ENCODE data around the gene PTPN1.

PTPN1 gene

GRCh38 chr20:50518270-50518721 is 8.1 kb downstream of the PTPN1 start:
- H3K4me1 ChIP-seq (ENCODE audit: control insufficient read depth, insufficient read depth, low read length) = peaks cover 23% of the 10 kb centered on the region
- no peak overlapping the region for H3K4me3 ChIP-seq (ENCODE audit: low read depth, low read length)
- peaks cover 0 to 2% of the 10 kb centered on the region in 2 experiments; a peak in 1 of 3 replicates for H3K36me3 ChIP-seq (ENCODE audit: control insufficient read depth in 2 of 2, insufficient read depth in 1 of 2, low read length in 2 of 2)
- no peak overlapping the region for H3K27ac ChIP-seq (ENCODE audit: extremely low read depth, low read depth, low read length)
- H3K9me3 ChIP-seq (ENCODE audit: control insufficient read depth, insufficient read depth, low read depth, low read length) = no peaks in the 10 kb centered on the region
- POLR2A ChIA-PET = no interaction called here
- TF ChIP-seq PRDM1 (tag by site-specific recombination; IDR thresholded peaks at IDR 0.05) = peak; percentile 53; the same call in 1 of the 2 replicates
- TF ChIP-seq ZNF621 (tag by site-specific recombination; IDR thresholded peaks at IDR 0.05) = no peak
- no peak for TF ChIP-seq PRDM4 (tag by site-specific recombination; IDR thresholded peaks at IDR 0.05)
- no peak for TF ChIP-seq BCL11A (tag by site-specific recombination; IDR thresholded peaks at IDR 0.05; ENCODE audit: low read depth)
- no peak for TF ChIP-seq ZNF426 (tag by site-specific recombination; IDR thresholded peaks at IDR 0.05)
- no peak for TF ChIP-seq ZBTB21 (tag by site-specific recombination; IDR thresholded peaks at IDR 0.05)
- TF ChIP-seq FEZF1 (tag by site-specific recombination; IDR thresholded peaks at IDR 0.05) = no peak
- TF ChIP-seq PRDM6 (tag by site-specific recombination; IDR thresholded peaks at IDR 0.05) = peak; percentile 89
- no peak for TF ChIP-seq ZEB2 (tag by site-specific recombination; IDR thresholded peaks at IDR 0.05)
- TF ChIP-seq, protein P1, sequence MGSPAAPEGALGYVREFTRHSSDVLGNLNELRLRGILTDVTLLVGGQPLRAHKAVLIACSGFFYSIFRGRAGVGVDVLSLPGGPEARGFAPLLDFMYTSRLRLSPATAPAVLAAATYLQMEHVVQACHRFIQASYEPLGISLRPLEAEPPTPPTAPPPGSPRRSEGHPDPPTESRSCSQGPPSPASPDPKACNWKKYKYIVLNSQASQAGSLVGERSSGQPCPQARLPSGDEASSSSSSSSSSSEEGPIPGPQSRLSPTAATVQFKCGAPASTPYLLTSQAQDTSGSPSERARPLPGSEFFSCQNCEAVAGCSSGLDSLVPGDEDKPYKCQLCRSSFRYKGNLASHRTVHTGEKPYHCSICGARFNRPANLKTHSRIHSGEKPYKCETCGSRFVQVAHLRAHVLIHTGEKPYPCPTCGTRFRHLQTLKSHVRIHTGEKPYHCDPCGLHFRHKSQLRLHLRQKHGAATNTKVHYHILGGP (tag by site-specific recombination; IDR thresholded peaks at IDR 0.05) = no peak
- TF ChIP-seq GLI2 (tag by site-specific recombination; IDR thresholded peaks at IDR 0.05; ENCODE audit: borderline replicate concordance, low read depth) = peak; percentile 68; the same call in 1 of the 2 replicates
- TF ChIP-seq OSR2 (tag by site-specific recombination; IDR thresholded peaks at IDR 0.05) = peak; percentile 88
- no peak for TF ChIP-seq ZNF266 (tag by site-specific recombination; IDR thresholded peaks at IDR 0.05; ENCODE audit: low read depth)
- no peak for TF ChIP-seq GLIS1 (tag by site-specific recombination; IDR thresholded peaks at IDR 0.05)
- TF ChIP-seq ZNF707 (tag by site-specific recombination; IDR thresholded peaks at IDR 0.05) = no peak
- TF ChIP-seq ZNF596 (tag by site-specific recombination; IDR thresholded peaks at IDR 0.05) = no peak
- TF ChIP-seq ZNF530 (tag by site-specific recombination; IDR thresholded peaks at IDR 0.05; ENCODE audit: low read depth) = no peak
- TF ChIP-seq ZNF548 (tag by site-specific recombination; IDR thresholded peaks at IDR 0.05) = no peak
- no peak for TF ChIP-seq ZFP3 (tag by site-specific recombination; IDR thresholded peaks at IDR 0.05; ENCODE audit: low read depth)
- no peak for TF ChIP-seq ZBTB20 (tag by site-specific recombination; IDR thresholded peaks at IDR 0.05)
- TF ChIP-seq ZNF670 (tag by site-specific recombination; IDR thresholded peaks at IDR 0.05; ENCODE audit: low read depth) = no peak
- CTCF ChIA-PET = no interaction called here
